K562 (cell line): ENCODE measurements around the gene LMO2. TPM values are rescaled to one million over a fixed set of nuclear protein-coding genes. Genes with fewer than 3 reads are reported as not detected.

ENCODE experiments used
- AFF1 ChIP-seq, 2 experiments: fragments of 450-650 bp; IDR thresholded peaks; 2 replicates each; pipeline ENCODE4 v1.6.1; 2018; ENCODE audit warnings: mild to moderate bottlenecking in 2 of 2, low read depth in 1 of 2; ENCODE audit not compliant: partially characterized antibody in 2 of 2
- FOXJ2 ChIP-seq: fragments of 200-800 bp; sonication (Bioruptor generic); IDR thresholded peaks from 2 replicates; pipeline ENCODE4 v1.6.1; 2016; ENCODE audit warnings: missing genetic modification characterization, missing compliant biosample characterization
- KDM2B ChIP-seq: fragments of 250-450 bp; sonication (Bioruptor Pico); IDR thresholded peaks from 2 replicates; pipeline ENCODE4 v1.8.0; 2021; ENCODE audit warnings: mild to moderate bottlenecking, moderate library complexity
- NBN ChIP-seq: fragments of 450-650 bp; IDR thresholded peaks from 2 replicates; pipeline ENCODE4 v1.6.1; 2016; ENCODE audit warnings: low read depth, mild to moderate bottlenecking
- RBM15 ChIP-seq: fragments of 200-400 bp; formaldehyde crosslinking; IDR thresholded peaks from 2 replicates; pipeline ENCODE4 v1.6.1; 2018; ENCODE audit warnings: mild to moderate bottlenecking, low read length, moderate library complexity; ENCODE audit not compliant: insufficient read depth
- RBM25 ChIP-seq: fragments of 200-400 bp; formaldehyde crosslinking; IDR thresholded peaks from 2 replicates; pipeline ENCODE4 v1.6.1; 2018; ENCODE audit warnings: low read length, low read depth, moderate library complexity; ENCODE audit not compliant: severe bottlenecking
- RREB1 ChIP-seq: fragments of 250-450 bp; sonication (Bioruptor Pico); IDR thresholded peaks from 2 replicates; pipeline ENCODE4 v1.4.0; 2020
- SMARCA4 ChIP-seq: fragments of 450-650 bp; IDR thresholded peaks from 2 replicates; pipeline ENCODE4 v1.6.1; 2016
- SMARCB1 ChIP-seq: IDR thresholded peaks from 2 replicates; pipeline ENCODE4 v1.6.1; 2011; ENCODE audit warnings: improper control_type of control experiment, low read depth; ENCODE audit not compliant: insufficient read length
- STAG1 ChIP-seq: sonication (generic); formaldehyde crosslinking; IDR thresholded peaks from 2 replicates; pipeline ENCODE4 v1.5.0; 2020; ENCODE audit warnings: missing genetic modification reagents, borderline replicate concordance
- TCF7L2 ChIP-seq: fragments of 150-350 bp; IDR thresholded peaks from 2 replicates; pipeline ENCODE4 v1.6.1; 2016; ENCODE audit warnings: low read depth, mild to moderate bottlenecking, low read length, moderate library complexity
- VEZF1 ChIP-seq: fragments of 200-800 bp; sonication (Bioruptor generic); IDR thresholded peaks from 2 replicates; pipeline ENCODE4 v1.6.1; 2017; ENCODE audit warnings: missing genetic modification characterization, missing compliant biosample characterization
- ZBTB12 ChIP-seq: fragments of 250-450 bp; sonication (Bioruptor Pico); IDR thresholded peaks from 2 replicates; pipeline ENCODE4 v1.4.0; 2020
- ZNF174 ChIP-seq: fragments of 250-450 bp; sonication (Bioruptor Pico); IDR thresholded peaks from 2 replicates; pipeline ENCODE4 v1.4.0; 2020; ENCODE audit warnings: mild to moderate bottlenecking
- polyA plus RNA-seq, 8 experiments: library from polyadenylated mRNA; depleted of rRNA in 4 of 8; stranded (reverse) in 5 of 8; unstranded in 3 of 8; fragments of >200 nt; fragmentation: Nextera tagmentation in 2 of 8; fragmentation: Illumina TruSeq in 1 of 8; extraction: Ambion mirVana in 2 of 8; extraction: Trizol in 1 of 8; gene quantifications; 2 replicates each; pipeline versions ENCODE4 v1.2.1 to v1.2.3, GENCODE V29; 2011 to 2014; ENCODE audit warnings: inconsistent platforms in 1 of 8, missing spikeins in 1 of 8
- total RNA-seq, 7 experiments: library from RNA; depleted of rRNA in 6 of 7; stranded (reverse); fragments of >200 nt in 6 of 7; fragmentation: Illumina TruSeq in 2 of 7; extraction: Trizol in 2 of 7; gene quantifications; 2 replicates each; pipeline versions ENCODE4 v1.2.1 to v1.2.3, GENCODE V29; 2011 to 2021; ENCODE audit warnings: low replicate concordance in 1 of 7

LMO2 gene
- total and polyA plus RNA-seq, 9 of the 15 experiments (the other 6 are each of a cell fraction or from before 2014, with no cell fraction given), result 6.9 to 126 (median 91.5) TPM

GRCh38 chr11:33885338-33886005 is 6.4 kb downstream of the LMO2 start (continued):
- TF ChIP-seq VEZF1 (CRISPR knock-in tag) (peak; percentile 60), SMARCA4 (peak; percentile 82), TCF7L2 (no peak), KDM2B (CRISPR knock-in tag) (no peak), AFF1 (IDR thresholded peaks at IDR 0.05; ENCODE audit: low read depth in 1 of 2, partially characterized antibody in 2 of 2) (peak in 1 of 2 experiments; percentile 34), ZNF174 (CRISPR knock-in tag) (no peak), ZBTB12 (CRISPR knock-in tag) (no peak), STAG1 (no peak), RREB1 (CRISPR knock-in tag) (peak; percentile 59; the same call in 1 of the 2 replicates), NBN (0 out of 2 replicates have a peak, but pooled peaks have one; percentile 25), FOXJ2 (peak; percentile 55; the same call in 1 of the 2 replicates), SMARCB1 (no peak), RBM25 (no peak), RBM15 (no peak)
